Keratinocyte (primary cell): ENCODE data around the gene TLK1. TPM values are rescaled to one million over a fixed set of nuclear protein-coding genes. Genes with fewer than 3 reads are reported as not detected.

Source experiments
- DNase-seq: peaks from one replicate; pipeline ENCODE4 v3.0.0-alpha.2; 2011; ENCODE audit warnings: low read depth, missing footprints, low spot score
- FAIRE-seq: peaks from 2 replicates; lab custom pipeline; 2011; peaks lifted over from hg19 to GRCh38; lab: Jason Lieb, UNC
- H2AFZ ChIP-seq: 2 replicates; pipeline ENCODE4 v1.6.0; 2012; ENCODE audit warnings: low read length, control low read depth, inconsistent platforms; ENCODE audit not compliant: control insufficient read depth
- H3K27ac ChIP-seq: 2 replicates; pipeline ENCODE4 v1.5.1; 2011; ENCODE audit warnings: low read length; ENCODE audit not compliant: control insufficient read depth, insufficient read depth
- H3K27me3 ChIP-seq: 3 replicates; pipeline ENCODE4 v1.6.0; 2011; ENCODE audit warnings: low read length; ENCODE audit not compliant: control insufficient read depth, insufficient read depth; ENCODE audit errors: extremely low read depth
- H3K36me3 ChIP-seq, 2 experiments: 2 replicates in 1 of 2; 3 replicates in 1 of 2; pipeline ENCODE4 v1.5.1; 2011; ENCODE audit warnings: low read length in 2 of 2, mild to moderate bottlenecking in 1 of 2; ENCODE audit not compliant: control insufficient read depth in 2 of 2, insufficient read depth in 2 of 2; ENCODE audit errors: extremely low read depth in 1 of 2
- H3K4me1 ChIP-seq: 3 replicates; pipeline ENCODE4 v1.5.1; 2011; ENCODE audit warnings: low read length; ENCODE audit not compliant: control insufficient read depth, insufficient read depth; ENCODE audit errors: extremely low read depth
- H3K4me2 ChIP-seq: 3 replicates; pipeline ENCODE4 v1.6.0; 2011; ENCODE audit warnings: low read depth, low read length; ENCODE audit not compliant: control insufficient read depth, insufficient read depth; ENCODE audit errors: extremely low read depth
- H3K4me3 ChIP-seq, 3 experiments: fragments of 200-600 bp in 1 of 3; sonication (generic) in 1 of 3; 2 replicates in 2 of 3; 3 replicates in 1 of 3; pipeline ENCODE4 v1.5.1; 2011 to 2016; ENCODE audit warnings: low read length in 3 of 3, mild to moderate bottlenecking in 3 of 3, control low read depth in 2 of 3, inconsistent platforms in 1 of 3, low read depth in 1 of 3, mixed read lengths in 1 of 3, mixed run types in 1 of 3, moderate library complexity in 1 of 3; ENCODE audit not compliant: control insufficient read depth in 2 of 3, insufficient read depth in 2 of 3; ENCODE audit errors: extremely low read depth in 1 of 3
- H3K79me2 ChIP-seq: 2 replicates; pipeline ENCODE4 v1.6.0; 2012; ENCODE audit warnings: low read length; ENCODE audit not compliant: control insufficient read depth, insufficient read depth
- H3K9ac ChIP-seq: 3 replicates; pipeline ENCODE4 v1.6.0; 2011; ENCODE audit warnings: low read length; ENCODE audit not compliant: control insufficient read depth, insufficient read depth; ENCODE audit errors: extremely low read depth
- H3K9me1 ChIP-seq: 3 replicates; pipeline ENCODE4 v1.6.0; 2011; ENCODE audit warnings: low read length; ENCODE audit not compliant: control insufficient read depth, insufficient read depth; ENCODE audit errors: extremely low read depth
- H3K9me3 ChIP-seq: 2 replicates; pipeline ENCODE4 v1.5.1; 2012; ENCODE audit warnings: low read depth, low read length; ENCODE audit not compliant: control insufficient read depth
- H4K20me1 ChIP-seq: 3 replicates; pipeline ENCODE4 v1.6.0; 2011; ENCODE audit warnings: low read length; ENCODE audit not compliant: control insufficient read depth, insufficient read depth; ENCODE audit errors: extremely low read depth
- CTCF ChIP-seq, 3 experiments: IDR thresholded peaks in 1 of 3; conservative IDR thresholded peaks in 1 of 3; optimal IDR thresholded peaks in 1 of 3; 2 replicates in 2 of 3; 3 replicates in 1 of 3; pipeline versions ENCODE3 to v1.5.1; 2011; ENCODE audit warnings: low read length in 3 of 3, mild to moderate bottlenecking in 3 of 3, moderate library complexity in 2 of 3, control low read depth in 1 of 3, inconsistent platforms in 1 of 3; ENCODE audit not compliant: insufficient read depth in 2 of 3; ENCODE audit errors: extremely low read depth in 1 of 3
- EZH2 ChIP-seq: IDR thresholded peaks from one replicate; pipeline ENCODE4 v1.6.1; 2012; ENCODE audit warnings: inconsistent platforms, mild to moderate bottlenecking, low read length, moderate library complexity
- dilution Hi-C: fragments of 300-500 bp; cut with MboI; formaldehyde crosslinking; loops from one replicate; pipeline ENCODE4 v1.7.0; 2020; ENCODE audit warnings: low sequenced_read_pairs; ENCODE audit not compliant: extremely low pct_ligation_motif_present
- polyA plus RNA-seq, 5 experiments: library from polyadenylated mRNA; depleted of rRNA in 3 of 5; stranded (reverse) in 3 of 5; stranded (forward) in 1 of 5; unstranded in 1 of 5; fragments of >200 nt; gene quantifications; 1 replicate in 1 of 5; 2 replicates in 3 of 5; 3 replicates in 1 of 5; pipeline versions ENCODE4 v1.2.1 to v1.2.3, GENCODE V29; 2011 to 2012; ENCODE audit warnings: missing spikeins in 2 of 5, low read depth in 1 of 5, low replicate concordance in 1 of 5

The TLK1 gene
- polyA plus RNA-seq, 1 donor (not counting 4 experiments of a cell fraction or from before 2014, with no cell fraction given), result 14.7 TPM

- no peak overlapping the region for H3K9ac ChIP-seq
- H3K36me3 ChIP-seq, result no peaks in the 10 kb centered on the region
- FAIRE-seq (no peak), DNase-seq (no peak)
- no peaks in the 10 kb centered on the region for H3K9me1 ChIP-seq
- H2AFZ ChIP-seq, result no peak overlapping the region
- no peaks in the 10 kb centered on the region for H3K9me3 ChIP-seq
- no peak overlapping the region for H3K4me2 ChIP-seq
- peaks cover 29% of the 10 kb centered on the region for H3K4me1 ChIP-seq
- no peak overlapping the region for H3K4me3 ChIP-seq
- H3K27ac ChIP-seq, result no peak overlapping the region
- no peaks in the 10 kb centered on the region for H3K79me2 ChIP-seq
- TF ChIP-seq EZH2, result no peak
- no peak for TF ChIP-seq CTCF (optimal IDR thresholded peaks at IDR 0.05 in 1 of 3, IDR thresholded peaks at IDR 0.05 in 1 of 3, conservative IDR thresholded peaks at IDR 0.05 in 1 of 3; ENCODE audit: extremely low read depth in 1 of 3, insufficient read depth in 2 of 3, low read length in 3 of 3)
- H3K27me3 ChIP-seq, result no peaks in the 10 kb centered on the region
- no peaks in the 10 kb centered on the region for H4K20me1 ChIP-seq
- dilution Hi-C loops, result no loop called here
Observed at GRCh38 chr2:171176516-171176915, 15.8 kb upstream of the TLK1 start.

GRCh38 chr2:171174075-171174474 lies 13.4 kb upstream of the TLK1 start:
- H3K4me2 ChIP-seq, result no peak overlapping the region
- FAIRE-seq (peak; percentile 79), DNase-seq (no peak)

More at GRCh38 chr2:171174075-171174474, 13.4 kb upstream of the TLK1 start:
- Histone ChIP-seq H3K36me3 (no peaks in the 10 kb centered on the region), H2AFZ (no peak overlapping the region), H3K4me3 (no peak overlapping the region), H3K9me3 (no peaks in the 10 kb centered on the region), H4K20me1 (no peaks in the 10 kb centered on the region), H3K79me2 (no peaks in the 10 kb centered on the region), H3K9ac (no peak overlapping the region), H3K27me3 (no peaks in the 10 kb centered on the region), H3K27ac (no peak overlapping the region), H3K9me1 (no peaks in the 10 kb centered on the region), H3K4me1 (peaks cover 16% of the 10 kb centered on the region)
- TF ChIP-seq CTCF (optimal IDR thresholded peaks at IDR 0.05 in 1 of 3, IDR thresholded peaks at IDR 0.05 in 1 of 3, conservative IDR thresholded peaks at IDR 0.05 in 1 of 3; ENCODE audit: extremely low read depth in 1 of 3, insufficient read depth in 2 of 3, low read length in 3 of 3), result no peak
- TF ChIP-seq EZH2, result no peak
- dilution Hi-C loops, result no loop called here
